ENCODE data around the gene CYP21A2. TPM values are rescaled to one million over a fixed set of nuclear protein-coding genes. Genes with fewer than 3 reads are reported as not detected.
"Not testable (repeated sequence)": the region's sequence is repeated elsewhere in the genome, so short reads cannot be mapped to it uniquely, and the experiment has no call there.

CYP21A2 gene
- total and polyA plus RNA-seq, 4 donors: 1.7 to 29.7 (median 18.3) TPM

GRCh38 chr6:32004393-32004792, 33.8 kb upstream of the CYP21A2 start:
- 79% methylated on average over 4 of the region's 4 CpGs for WGBS
- H3K36me3 ChIP-seq (ENCODE audit: control insufficient read depth in 4 of 4, insufficient read depth in 3 of 4, low read depth in 1 of 4, low read length in 3 of 4); H3K4me1 ChIP-seq (ENCODE audit: control insufficient read depth in 4 of 4, insufficient read depth in 4 of 4, low read length in 3 of 4); H3K4me3 ChIP-seq (ENCODE audit: low read depth in 1 of 3, low read length in 3 of 3); H3K9me3 ChIP-seq (ENCODE audit: control insufficient read depth in 4 of 4, low read length in 3 of 4); H3K27me3 ChIP-seq (ENCODE audit: control insufficient read depth in 4 of 4, insufficient read depth in 4 of 4, low read length in 3 of 4); DNase-seq (ENCODE audit: low spot score); H3K9ac ChIP-seq (ENCODE audit: low read depth in 1 of 2, low read length in 2 of 2): not testable (repeated sequence)
- TF ChIP-seq SP1 (IDR thresholded peaks at IDR 0.05): peak; percentile 42
- TF ChIP-seq HNF4A (conservative IDR thresholded peaks at IDR 0.05): peak; percentile 67 to 79
- TF ChIP-seq HNF4G (IDR thresholded peaks at IDR 0.05): peak; percentile 71
- TF ChIP-seq RXRA (IDR thresholded peaks at IDR 0.05): peak; percentile 14 to 24
- peak overlapping the region; percentile 18 to 20 for H3K27ac ChIP-seq (ENCODE audit: low read depth in 1 of 2, low read length in 2 of 2)

DNA sequence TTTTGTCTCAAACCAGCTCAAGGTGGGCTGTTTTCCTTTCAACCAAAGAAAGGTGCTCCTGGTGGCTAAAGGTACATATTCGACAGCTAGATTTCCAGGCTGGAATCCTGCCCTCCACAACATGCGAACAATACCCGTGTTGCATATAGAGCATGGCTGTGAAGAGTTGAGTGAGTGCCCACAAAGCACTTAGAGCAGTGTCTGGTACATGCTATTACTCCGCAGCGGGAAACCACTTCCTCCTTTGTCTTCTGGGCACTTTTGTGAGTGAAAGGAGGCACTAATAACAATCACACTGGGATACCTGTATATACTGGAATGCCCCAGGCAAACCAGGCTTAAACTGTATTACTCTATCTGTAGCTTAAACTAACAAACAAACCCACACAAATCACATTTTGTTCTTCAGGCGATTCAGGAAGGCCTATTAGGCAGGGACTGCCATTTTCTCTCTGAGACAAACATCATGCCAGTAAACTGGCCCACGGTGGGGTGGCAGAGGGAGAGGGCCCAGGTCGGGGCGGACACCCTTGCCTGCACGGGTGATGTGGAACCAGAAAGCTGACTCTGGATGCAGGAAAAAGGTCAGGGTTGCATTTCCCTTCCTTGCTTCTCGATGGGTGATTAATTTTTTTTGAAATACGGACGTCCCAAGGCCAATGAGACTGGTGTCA, 33.2 kb upstream of the CYP21A2 start:
- DNase-seq (ENCODE audit: low spot score); H3K4me1 ChIP-seq (ENCODE audit: control insufficient read depth in 4 of 4, insufficient read depth in 4 of 4, low read length in 3 of 4); H3K9ac ChIP-seq (ENCODE audit: low read depth in 1 of 2, low read length in 2 of 2); H3K9me3 ChIP-seq (ENCODE audit: control insufficient read depth in 4 of 4, low read length in 3 of 4); H3K4me3 ChIP-seq (ENCODE audit: low read depth in 1 of 3, low read length in 3 of 3); H3K27me3 ChIP-seq (ENCODE audit: control insufficient read depth in 4 of 4, insufficient read depth in 4 of 4, low read length in 3 of 4); H3K36me3 ChIP-seq (ENCODE audit: control insufficient read depth in 4 of 4, insufficient read depth in 3 of 4, low read depth in 1 of 4, low read length in 3 of 4): not testable (repeated sequence)
- peak overlapping the region; percentile 18 to 20 for H3K27ac ChIP-seq (ENCODE audit: low read depth in 1 of 2, low read length in 2 of 2)
- 37% methylated on average over 9 of the region's 13 CpGs for WGBS

DNA sequence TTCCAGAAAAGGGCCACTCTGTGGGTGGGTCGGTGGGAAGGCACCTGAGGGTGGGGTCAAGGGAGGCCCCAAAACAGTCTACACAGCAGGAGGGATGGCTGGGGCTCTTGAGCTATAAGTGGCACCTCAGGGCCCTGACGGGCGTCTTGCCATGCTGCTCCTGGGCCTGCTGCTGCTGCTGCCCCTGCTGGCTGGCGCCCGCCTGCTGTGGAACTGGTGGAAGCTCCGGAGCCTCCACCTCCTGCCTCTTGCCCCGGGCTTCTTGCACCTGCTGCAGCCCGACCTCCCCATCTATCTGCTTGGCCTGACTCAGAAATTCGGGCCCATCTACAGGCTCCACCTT, 32.7 kb upstream of the CYP21A2 start:
- WGBS: 69% methylated on average over 8 of the region's 9 CpGs
- not testable (repeated sequence) for H3K9ac ChIP-seq (ENCODE audit: low read depth in 1 of 2, low read length in 2 of 2); H3K27ac ChIP-seq (ENCODE audit: low read depth in 1 of 2, low read length in 2 of 2); H3K4me1 ChIP-seq (ENCODE audit: control insufficient read depth in 4 of 4, insufficient read depth in 4 of 4, low read length in 3 of 4); DNase-seq (ENCODE audit: low spot score); H3K4me3 ChIP-seq (ENCODE audit: low read depth in 1 of 3, low read length in 3 of 3); H3K9me3 ChIP-seq (ENCODE audit: control insufficient read depth in 4 of 4, low read length in 3 of 4); H3K27me3 ChIP-seq (ENCODE audit: control insufficient read depth in 4 of 4, insufficient read depth in 4 of 4, low read length in 3 of 4); H3K36me3 ChIP-seq (ENCODE audit: control insufficient read depth in 4 of 4, insufficient read depth in 3 of 4, low read depth in 1 of 4, low read length in 3 of 4)

- H3K4me3 ChIP-seq (ENCODE audit: low read depth in 1 of 3, low read length in 3 of 3); H3K27me3 ChIP-seq (ENCODE audit: control insufficient read depth in 4 of 4, insufficient read depth in 4 of 4, low read length in 3 of 4); DNase-seq (ENCODE audit: low spot score); H3K36me3 ChIP-seq (ENCODE audit: control insufficient read depth in 4 of 4, insufficient read depth in 3 of 4, low read depth in 1 of 4, low read length in 3 of 4); H3K9me3 ChIP-seq (ENCODE audit: control insufficient read depth in 4 of 4, low read length in 3 of 4); H3K9ac ChIP-seq (ENCODE audit: low read depth in 1 of 2, low read length in 2 of 2); H3K4me1 ChIP-seq (ENCODE audit: control insufficient read depth in 4 of 4, insufficient read depth in 4 of 4, low read length in 3 of 4): not testable (repeated sequence)
- WGBS: 68% methylated on average over 8 of the region's 8 CpGs
- H3K27ac ChIP-seq (ENCODE audit: low read depth in 1 of 2, low read length in 2 of 2): peak overlapping the region in 1 of 2 donors; percentile 12
Observed at GRCh38 chr6:32005991-32006529, 32.2 kb upstream of the CYP21A2 start.

DNA sequence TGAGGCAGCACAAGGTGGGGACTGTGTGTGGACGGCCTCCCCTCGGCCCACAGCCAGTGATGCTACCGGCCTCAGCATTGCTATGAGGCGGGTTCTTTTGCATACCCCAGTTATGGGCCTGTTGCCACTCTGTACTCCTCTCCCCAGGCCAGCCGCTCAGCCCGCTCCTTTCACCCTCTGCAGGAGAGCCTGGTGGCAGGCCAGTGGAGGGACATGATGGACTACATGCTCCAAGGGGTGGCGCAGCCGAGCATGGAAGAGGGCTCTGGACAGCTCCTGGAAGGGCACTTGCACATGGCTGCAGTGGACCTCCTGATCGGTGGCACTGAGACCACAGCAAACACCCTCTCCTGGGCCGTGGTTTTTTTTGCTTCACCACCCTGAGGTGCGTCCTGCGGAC, 31.1 kb upstream of the CYP21A2 start:
- H3K27ac ChIP-seq (ENCODE audit: low read depth in 1 of 2, low read length in 2 of 2); H3K27me3 ChIP-seq (ENCODE audit: control insufficient read depth in 4 of 4, insufficient read depth in 4 of 4, low read length in 3 of 4); H3K4me1 ChIP-seq (ENCODE audit: control insufficient read depth in 4 of 4, insufficient read depth in 4 of 4, low read length in 3 of 4); H3K36me3 ChIP-seq (ENCODE audit: control insufficient read depth in 4 of 4, insufficient read depth in 3 of 4, low read depth in 1 of 4, low read length in 3 of 4); H3K4me3 ChIP-seq (ENCODE audit: low read depth in 1 of 3, low read length in 3 of 3); H3K9me3 ChIP-seq (ENCODE audit: control insufficient read depth in 4 of 4, low read length in 3 of 4); H3K9ac ChIP-seq (ENCODE audit: low read depth in 1 of 2, low read length in 2 of 2); DNase-seq (ENCODE audit: low spot score): not testable (repeated sequence)
- 95% methylated on average over 12 of the region's 12 CpGs for whole genome bisulfite sequencing

DNA sequence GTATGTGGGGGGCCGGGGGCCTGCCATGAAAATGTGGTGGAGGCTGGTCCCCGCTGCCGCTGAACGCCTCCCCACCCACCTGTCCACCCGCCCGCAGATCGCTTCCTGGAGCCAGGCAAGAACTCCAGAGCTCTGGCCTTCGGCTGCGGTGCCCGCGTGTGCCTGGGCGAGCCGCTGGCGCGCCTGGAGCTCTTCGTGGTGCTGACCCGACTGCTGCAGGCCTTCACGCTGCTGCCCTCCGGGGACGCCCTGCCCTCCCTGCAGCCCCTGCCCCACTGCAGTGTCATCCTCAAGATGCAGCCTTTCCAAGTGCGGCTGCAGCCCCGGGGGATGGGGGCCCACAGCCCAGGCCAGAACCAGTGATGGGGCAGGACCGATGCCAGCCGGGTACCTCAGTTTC, 30.2 kb upstream of the CYP21A2 start:
- H3K36me3 ChIP-seq (ENCODE audit: control insufficient read depth in 4 of 4, insufficient read depth in 3 of 4, low read depth in 1 of 4, low read length in 3 of 4); H3K4me3 ChIP-seq (ENCODE audit: low read depth in 1 of 3, low read length in 3 of 3); H3K9ac ChIP-seq (ENCODE audit: low read depth in 1 of 2, low read length in 2 of 2); H3K27me3 ChIP-seq (ENCODE audit: control insufficient read depth in 4 of 4, insufficient read depth in 4 of 4, low read length in 3 of 4); H3K27ac ChIP-seq (ENCODE audit: low read depth in 1 of 2, low read length in 2 of 2); H3K4me1 ChIP-seq (ENCODE audit: control insufficient read depth in 4 of 4, insufficient read depth in 4 of 4, low read length in 3 of 4); H3K9me3 ChIP-seq (ENCODE audit: control insufficient read depth in 4 of 4, low read length in 3 of 4); DNase-seq (ENCODE audit: low spot score): not testable (repeated sequence)
- 100% methylated on average over 2 of the region's 24 CpGs for WGBS

GRCh38 chr6:32008616-32009015, 29.6 kb upstream of the CYP21A2 start:
- not testable (repeated sequence) for H3K9ac ChIP-seq (ENCODE audit: low read depth in 1 of 2, low read length in 2 of 2); H3K36me3 ChIP-seq (ENCODE audit: control insufficient read depth in 4 of 4, insufficient read depth in 3 of 4, low read depth in 1 of 4, low read length in 3 of 4); H3K4me1 ChIP-seq (ENCODE audit: control insufficient read depth in 4 of 4, insufficient read depth in 4 of 4, low read length in 3 of 4); H3K4me3 ChIP-seq (ENCODE audit: low read depth in 1 of 3, low read length in 3 of 3); H3K27me3 ChIP-seq (ENCODE audit: control insufficient read depth in 4 of 4, insufficient read depth in 4 of 4, low read length in 3 of 4); H3K9me3 ChIP-seq (ENCODE audit: control insufficient read depth in 4 of 4, low read length in 3 of 4); H3K27ac ChIP-seq (ENCODE audit: low read depth in 1 of 2, low read length in 2 of 2); DNase-seq (ENCODE audit: low spot score)
- 74% methylated on average over 7 of the region's 12 CpGs for WGBS

DNA sequence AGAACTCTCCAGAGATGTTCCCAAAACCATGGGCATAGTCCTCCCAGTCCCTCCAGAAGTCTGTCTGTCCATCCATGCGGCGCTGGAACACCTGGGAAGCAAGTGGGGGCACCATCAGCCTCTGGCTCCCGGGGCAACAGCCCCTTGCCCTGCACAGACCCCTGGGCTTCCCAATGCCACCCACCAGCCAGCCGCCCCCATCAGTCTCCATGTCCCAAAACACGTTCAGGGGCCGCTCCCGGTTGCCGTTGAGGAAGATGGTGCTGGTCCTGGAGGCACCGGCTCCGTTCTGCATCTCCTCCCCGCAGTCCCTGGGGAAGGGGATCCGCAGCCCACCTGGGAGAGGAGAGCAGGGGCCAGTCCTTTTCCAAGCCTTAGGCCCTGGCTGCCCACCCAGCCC, 28.7 kb upstream of the CYP21A2 start:
- not testable (repeated sequence) for H3K9ac ChIP-seq (ENCODE audit: low read depth in 1 of 2, low read length in 2 of 2); H3K4me1 ChIP-seq (ENCODE audit: control insufficient read depth in 4 of 4, insufficient read depth in 4 of 4, low read length in 3 of 4); H3K27me3 ChIP-seq (ENCODE audit: control insufficient read depth in 4 of 4, insufficient read depth in 4 of 4, low read length in 3 of 4); H3K9me3 ChIP-seq (ENCODE audit: control insufficient read depth in 4 of 4, low read length in 3 of 4); DNase-seq (ENCODE audit: low spot score); H3K4me3 ChIP-seq (ENCODE audit: low read depth in 1 of 3, low read length in 3 of 3); H3K36me3 ChIP-seq (ENCODE audit: control insufficient read depth in 4 of 4, insufficient read depth in 3 of 4, low read depth in 1 of 4, low read length in 3 of 4); H3K27ac ChIP-seq (ENCODE audit: low read depth in 1 of 2, low read length in 2 of 2)
- 85% methylated on average over 10 of the region's 12 CpGs for WGBS

All from liver (tissue), 9 donors.